Mesodermal cell (in vitro differentiated cells): ENCODE results near the gene CST4.
"Not testable (repeated sequence)": the region's sequence is repeated elsewhere in the genome, so short reads cannot be mapped to it uniquely, and the experiment has no call there.

Experiments
- H3K27ac ChIP-seq: 2 replicates; pipeline ENCODE4 v1.7.0; 2013; ENCODE audit warnings: mild to moderate bottlenecking, low read depth, low read length, moderate library complexity; ENCODE audit not compliant: severe bottlenecking
- H3K36me3 ChIP-seq: 2 replicates; pipeline ENCODE4 v1.7.1; 2013; ENCODE audit warnings: mild to moderate bottlenecking, low read length, moderate library complexity; ENCODE audit not compliant: control insufficient read depth, insufficient read depth
- H3K4me1 ChIP-seq: one replicate; pipeline ENCODE4 v1.7.1; 2013; ENCODE audit warnings: mild to moderate bottlenecking, low read length; ENCODE audit not compliant: insufficient read depth, control insufficient read depth, poor library complexity, severe bottlenecking
- H3K4me3 ChIP-seq: 2 replicates; pipeline ENCODE4 v1.7.0; 2013; ENCODE audit warnings: low read length, control low read depth, mild to moderate bottlenecking; ENCODE audit not compliant: insufficient read depth, poor library complexity, severe bottlenecking; ENCODE audit errors: extremely low read depth
- H3K9me3 ChIP-seq: 2 replicates; pipeline ENCODE4 v1.7.1; 2013; ENCODE audit warnings: mild to moderate bottlenecking, low read length, moderate library complexity; ENCODE audit not compliant: control insufficient read depth
- WGBS, 2 experiments: methylation state at CpG; one replicate each; pipeline ENCODE4 v1.1.5; 2013; ENCODE audit warnings: missing lambda C conversion rate in 2 of 2; ENCODE audit not compliant: insufficient coverage in 2 of 2; 5-methylcytosine and 5-hydroxymethylcytosine counted together

CST4 gene

GRCh38 chr20:23641936-23642751 is 46.7 kb downstream of the CST4 start:
- H3K27ac ChIP-seq, result peak overlapping the region; percentile 75
- WGBS, 2 experiments, result 65 to 67% methylated on average over 10 to 11 of the region's 12 CpGs
- H3K36me3 ChIP-seq, result no peaks in the 10 kb centered on the region
- H3K4me3 ChIP-seq, result no peak overlapping the region
- no peaks in the 10 kb centered on the region for H3K9me3 ChIP-seq
- peaks cover 30% of the 10 kb centered on the region for H3K4me1 ChIP-seq

DNA sequence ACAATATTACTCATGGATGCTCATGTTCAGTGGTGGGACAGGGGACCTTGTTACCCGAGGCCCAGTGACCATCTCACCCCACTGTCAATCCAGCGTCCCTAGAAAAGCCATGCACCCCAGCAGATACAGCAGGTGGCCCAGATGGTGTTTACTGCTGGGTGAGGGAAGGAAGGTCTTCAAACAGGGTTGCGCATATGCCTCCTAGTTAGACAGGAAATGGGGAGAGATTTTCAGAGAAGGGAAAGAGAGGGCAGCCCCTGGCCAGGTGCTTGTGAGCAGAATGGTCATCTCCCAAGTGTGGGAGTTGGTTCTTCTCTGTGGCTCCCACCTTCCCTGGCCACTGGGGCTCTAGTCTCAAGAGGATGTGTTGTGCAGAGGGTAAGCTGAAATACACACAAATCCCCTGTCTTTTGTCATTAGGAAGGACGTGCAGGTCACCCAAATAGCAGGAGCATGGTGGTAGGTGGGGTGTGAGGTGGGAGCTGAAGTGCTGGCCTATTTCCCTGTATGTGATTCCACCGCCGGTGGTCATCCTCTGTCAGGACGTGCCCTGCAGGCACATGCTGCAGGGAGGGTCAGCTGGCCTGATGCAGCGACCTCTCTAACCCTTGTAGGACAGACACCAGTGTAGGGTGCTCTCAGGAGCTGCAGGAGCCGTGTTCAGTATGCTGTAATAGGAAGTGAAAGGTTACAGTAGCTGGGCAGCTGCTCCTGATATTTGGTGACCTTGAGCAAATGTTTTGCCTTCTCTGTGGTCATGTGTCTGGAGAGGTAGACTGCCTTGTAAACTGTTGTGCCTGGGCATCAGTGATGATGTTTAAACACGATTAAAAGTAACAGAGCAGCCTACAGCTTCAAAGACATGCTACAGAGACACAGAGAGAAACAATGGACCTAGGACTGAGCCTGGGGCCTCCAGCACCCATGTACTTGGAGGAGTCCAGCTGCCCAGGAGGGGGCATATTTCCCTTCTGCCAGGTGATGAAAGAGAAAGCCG is 47.9 kb downstream of the CST4 start:
- H3K36me3 ChIP-seq, result no peaks in the 10 kb centered on the region
- H3K4me3 ChIP-seq, result no peak overlapping the region
- no peaks in the 10 kb centered on the region for H3K9me3 ChIP-seq
- no peak overlapping the region for H3K27ac ChIP-seq
- H3K4me1 ChIP-seq, result peaks cover 39% of the 10 kb centered on the region
- 88 to 89% methylated on average over 8 of the region's 11 CpGs for WGBS, 2 experiments

DNA sequence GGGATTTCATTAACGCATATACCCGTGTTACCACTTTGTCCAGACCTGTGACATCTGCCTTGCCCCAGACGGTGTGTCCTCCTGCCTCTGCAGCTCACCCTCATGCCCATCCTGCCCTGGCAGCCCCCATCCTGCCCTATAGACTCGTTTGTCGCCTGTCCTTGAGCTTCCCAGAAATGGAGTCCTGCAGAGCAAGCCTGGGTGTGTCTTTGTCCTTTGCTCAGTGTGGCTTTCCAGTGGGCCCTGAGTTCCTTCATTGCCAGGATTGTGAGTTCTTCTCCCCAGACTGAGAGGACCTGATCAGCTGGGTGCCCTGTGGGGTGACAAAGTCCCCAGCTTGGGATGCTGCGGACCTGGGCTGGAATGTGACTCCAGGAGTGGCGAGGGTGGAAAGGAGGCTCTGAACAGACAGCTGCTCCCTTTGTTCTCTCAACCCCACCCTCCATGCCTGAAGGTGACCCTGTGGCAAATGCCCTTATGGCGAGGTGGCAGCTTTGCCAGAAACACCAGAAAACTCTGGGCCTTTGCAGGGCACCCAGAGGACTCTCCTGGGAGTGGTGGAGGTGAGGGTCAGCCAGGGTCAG is 48.7 kb downstream of the CST4 start:
- 83 to 85% methylated on average over 6 to 7 of the region's 8 CpGs for WGBS, 2 experiments
- H3K9me3 ChIP-seq, result no peaks in the 10 kb centered on the region
- no peak overlapping the region for H3K4me3 ChIP-seq
- H3K27ac ChIP-seq, result no peak overlapping the region
- H3K4me1 ChIP-seq, result peaks cover 39% of the 10 kb centered on the region
- peaks cover 2% of the 10 kb centered on the region for H3K36me3 ChIP-seq

- peaks cover 7% of the 10 kb centered on the region for H3K36me3 ChIP-seq
- H3K9me3 ChIP-seq, result no peaks in the 10 kb centered on the region
- 88 to 92% methylated on average over 5 to 6 of the region's 8 CpGs for WGBS, 2 experiments
- no peak overlapping the region for H3K27ac ChIP-seq
- peaks cover 39% of the 10 kb centered on the region for H3K4me1 ChIP-seq
- no peak overlapping the region for H3K4me3 ChIP-seq
Measured at GRCh38 chr20:23639490-23639958, 49.3 kb downstream of the CST4 start.

DNA sequence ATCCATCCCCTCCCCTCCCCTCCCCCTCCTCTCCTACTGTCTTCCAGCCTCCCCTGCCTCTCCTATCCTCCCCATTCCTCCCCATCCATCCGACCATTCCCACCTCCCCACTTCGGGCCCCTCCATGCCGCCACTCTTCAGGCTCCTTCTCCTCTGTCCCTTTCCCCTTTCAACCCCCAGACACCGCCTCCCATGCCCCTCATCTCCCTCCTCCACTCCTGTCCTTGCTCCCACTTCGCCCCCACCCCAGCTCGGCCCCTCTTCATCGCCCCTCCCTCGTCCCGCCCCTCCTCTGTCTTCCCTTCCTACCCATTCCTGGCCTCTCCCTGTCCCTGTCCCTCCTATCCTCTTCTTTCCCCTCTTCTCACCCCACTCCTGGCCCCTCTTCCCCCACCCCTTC is 50.5 kb downstream of the CST4 start:
- Histone ChIP-seq H3K9me3 (no peaks in the 10 kb centered on the region), H3K4me3 (no peak overlapping the region)
- 55 to 69% methylated on average over 5 to 8 of the region's 9 CpGs for WGBS, 2 experiments

DNA sequence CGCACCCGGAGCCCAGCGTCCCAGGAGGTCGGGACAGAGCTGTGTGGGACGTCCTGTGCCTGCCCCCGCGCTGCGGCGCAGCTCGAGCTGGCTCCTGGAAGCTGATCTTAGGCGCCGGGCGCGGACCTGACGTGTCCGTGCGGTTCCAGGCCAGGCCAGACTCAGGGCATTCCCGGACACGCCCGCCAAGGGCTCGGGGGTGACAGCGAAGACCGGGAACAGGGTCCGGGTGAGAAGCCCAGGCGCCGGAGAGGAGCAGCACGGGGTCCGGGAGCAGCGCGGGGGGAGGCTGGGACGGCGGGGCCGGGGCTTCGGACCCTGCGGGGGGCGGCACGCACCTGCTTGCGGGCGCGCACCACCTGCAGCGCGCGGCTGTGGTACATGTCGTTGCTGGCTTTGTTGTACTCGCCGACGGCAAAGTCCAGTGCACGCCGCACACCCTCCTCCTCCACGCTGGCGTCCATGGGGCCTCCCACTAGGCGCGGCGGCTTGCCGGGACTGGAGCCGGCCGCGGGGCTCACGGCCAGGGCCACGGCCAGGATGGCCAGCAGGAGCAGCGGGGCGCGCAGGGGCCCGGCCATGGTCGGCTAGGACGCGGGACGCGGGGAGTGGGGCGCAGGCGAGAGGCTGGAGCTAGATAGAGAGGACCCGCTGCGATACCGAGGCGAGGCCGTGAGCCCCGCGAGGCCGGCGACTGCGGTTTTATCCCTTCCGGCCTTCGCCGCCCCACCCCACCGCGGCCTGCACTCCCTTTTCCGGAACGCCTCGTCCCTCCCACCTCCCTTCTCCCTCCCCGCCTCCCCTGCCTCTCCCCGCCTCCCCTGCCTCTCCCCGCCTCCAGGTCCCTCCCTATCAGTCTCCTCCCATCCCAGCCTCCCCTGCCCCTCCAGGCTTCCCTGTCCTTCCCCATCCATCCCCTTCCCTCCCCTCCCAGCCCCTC is 51.3 kb downstream of the CST4 start, which contains the start of gene CST3:
Gene CST3 (minus strand): TSS at position 674 of the 940 bp plus-strand sequence. CDS start 93 bp downstream, at position 581.
- Histone ChIP-seq H3K9me3 (no peaks in the 10 kb centered on the region), H3K27ac (peak within 1 kb of the TSS; percentile 78), H3K4me1 (peaks cover 33% of the 10 kb centered on the region), H3K4me3 (peak within 1 kb of the TSS; percentile 93), H3K36me3 (peaks cover 22% of the 10 kb centered on the region)
- 1% methylated on average over 74 to 83 of the region's 92 CpGs for WGBS, 2 experiments

More for the DNA sequence above, 50.5 kb downstream of the CST4 start:
- no peak overlapping the region for H3K27ac ChIP-seq
- H3K36me3 ChIP-seq, result peaks cover 15% of the 10 kb centered on the region
- H3K4me1 ChIP-seq, result peaks cover 33% of the 10 kb centered on the region

- no peak overlapping the region for H3K27ac ChIP-seq
- 0 to 26% methylated on average over 1 to 3 of the region's 4 CpGs for WGBS, 2 experiments
- H3K4me1 ChIP-seq, result peaks cover 30% of the 10 kb centered on the region
- peak overlapping the region; percentile 93 for H3K4me3 ChIP-seq
- H3K36me3 ChIP-seq, result peaks cover 28% of the 10 kb centered on the region
- no peaks in the 10 kb centered on the region for H3K9me3 ChIP-seq
Measured at GRCh38 chr20:23636908-23637281, 51.9 kb downstream of the CST4 start.

- 85% methylated on average over 14 to 18 of the region's 19 CpGs for WGBS, 2 experiments
- Histone ChIP-seq H3K9me3 (no peaks in the 10 kb centered on the region), H3K36me3 (peaks cover 30% of the 10 kb centered on the region), H3K4me3 (peak overlapping the region; percentile 93), H3K4me1 (peaks cover 28% of the 10 kb centered on the region), H3K27ac (no peak overlapping the region)
Measured at GRCh38 chr20:23636182-23636907, 52.5 kb downstream of the CST4 start.

DNA sequence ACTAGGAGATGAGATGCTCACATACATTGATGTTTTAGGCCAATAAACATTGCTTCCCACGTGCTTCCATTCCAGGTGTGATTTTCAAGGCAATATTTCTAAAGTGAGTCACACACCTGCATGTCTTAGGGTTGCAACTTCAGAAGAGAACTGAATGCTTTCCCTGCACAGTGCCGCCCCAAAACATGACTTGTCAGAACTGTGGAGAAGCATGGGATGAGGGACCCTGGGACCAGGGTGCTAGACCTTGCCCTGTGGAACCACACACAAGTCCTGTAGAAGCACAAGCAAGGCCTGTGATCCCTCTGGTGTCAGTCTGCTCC is 53.1 kb downstream of the CST4 start:
- H3K4me1 ChIP-seq, result peaks cover 27% of the 10 kb centered on the region
- H3K27ac ChIP-seq, H3K9me3 ChIP-seq: not testable (repeated sequence)
- peaks cover 30% of the 10 kb centered on the region for H3K36me3 ChIP-seq
- WGBS, 2 experiments, result no CpG with 5 or more reads among the region's 2 CpGs
- H3K4me3 ChIP-seq, result peak overlapping the region; percentile 93
